ENCODE results near the gene RFTN1. TPM values are rescaled to one million over a fixed set of nuclear protein-coding genes. Genes with fewer than 3 reads are reported as not detected.

The RFTN1 gene
- total and polyA plus RNA-seq, 8 donors: 1.9 to 14.0 (median 2.9) TPM

DNA sequence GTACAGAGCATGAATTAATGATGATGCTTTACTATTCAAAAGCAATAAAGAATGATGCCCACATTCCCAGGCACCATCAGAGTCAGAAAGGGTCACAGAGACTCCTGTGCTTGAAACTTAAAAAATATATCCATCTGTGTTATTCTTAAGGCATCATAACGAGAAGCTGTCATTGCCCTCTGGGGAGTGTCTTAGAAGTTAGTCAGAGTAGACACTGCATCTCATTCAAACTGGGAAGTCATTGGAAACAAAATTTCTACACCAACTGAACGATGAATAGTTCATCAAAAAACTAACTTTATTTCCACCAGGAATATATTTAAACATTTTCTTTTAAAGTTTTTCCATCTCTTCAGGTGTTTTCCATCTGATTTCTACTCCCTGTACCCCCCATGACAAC lies 122.9 kb downstream of the RFTN1 start:
- DNase-seq: no peak
- intact Hi-C loops (cut with DNase I): no loop called here
- Histone ChIP-seq H3K9me3 (no peaks in the 10 kb centered on the region), H3K4me1 (no peaks in the 10 kb centered on the region), H3K36me3 (no peaks in the 10 kb centered on the region), H3K27me3 (no peaks in the 10 kb centered on the region), H3K4me3 (no peak overlapping the region), H3K27ac (no peak overlapping the region)
- no peak for ATAC-seq
- no peak for FAIRE-seq
- TF ChIP-seq, protein P1, sequence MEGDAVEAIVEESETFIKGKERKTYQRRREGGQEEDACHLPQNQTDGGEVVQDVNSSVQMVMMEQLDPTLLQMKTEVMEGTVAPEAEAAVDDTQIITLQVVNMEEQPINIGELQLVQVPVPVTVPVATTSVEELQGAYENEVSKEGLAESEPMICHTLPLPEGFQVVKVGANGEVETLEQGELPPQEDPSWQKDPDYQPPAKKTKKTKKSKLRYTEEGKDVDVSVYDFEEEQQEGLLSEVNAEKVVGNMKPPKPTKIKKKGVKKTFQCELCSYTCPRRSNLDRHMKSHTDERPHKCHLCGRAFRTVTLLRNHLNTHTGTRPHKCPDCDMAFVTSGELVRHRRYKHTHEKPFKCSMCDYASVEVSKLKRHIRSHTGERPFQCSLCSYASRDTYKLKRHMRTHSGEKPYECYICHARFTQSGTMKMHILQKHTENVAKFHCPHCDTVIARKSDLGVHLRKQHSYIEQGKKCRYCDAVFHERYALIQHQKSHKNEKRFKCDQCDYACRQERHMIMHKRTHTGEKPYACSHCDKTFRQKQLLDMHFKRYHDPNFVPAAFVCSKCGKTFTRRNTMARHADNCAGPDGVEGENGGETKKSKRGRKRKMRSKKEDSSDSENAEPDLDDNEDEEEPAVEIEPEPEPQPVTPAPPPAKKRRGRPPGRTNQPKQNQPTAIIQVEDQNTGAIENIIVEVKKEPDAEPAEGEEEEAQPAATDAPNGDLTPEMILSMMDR (IDR thresholded peaks at IDR 0.05): no peak
- WGBS, 2 donors: 52 to 71% methylated on average over 2 of the region's 2 CpGs

DNA sequence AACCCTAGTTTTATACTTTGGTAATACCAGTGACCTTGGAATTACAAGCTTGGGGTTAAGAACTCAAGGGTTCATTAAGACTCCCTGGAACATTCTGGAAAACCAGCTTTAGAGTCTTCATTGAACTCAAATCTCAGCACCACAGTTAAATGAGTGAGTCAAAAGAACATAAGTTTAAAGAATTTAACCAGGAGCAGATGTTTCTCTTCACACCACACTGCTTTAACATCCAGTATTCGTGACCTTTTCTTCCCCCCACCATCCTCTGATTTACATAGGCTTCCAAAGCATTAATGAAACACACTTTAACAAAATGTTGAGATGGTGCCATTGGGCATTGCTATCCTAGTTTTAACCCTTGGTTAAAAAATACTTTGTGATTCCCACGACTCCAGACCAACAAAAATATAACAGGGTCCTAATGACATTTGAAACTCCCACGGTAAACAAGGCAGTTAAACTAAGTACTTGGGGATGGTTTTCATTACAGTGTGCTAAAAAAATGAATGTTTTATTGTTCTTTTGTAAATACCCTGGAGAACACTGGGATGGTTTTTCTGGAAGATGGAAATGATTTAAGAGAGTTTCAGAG lies 124.6 kb downstream of the RFTN1 start:
- FAIRE-seq (no peak), ATAC-seq (no peak), DNase-seq (no peak)
- Histone ChIP-seq H3K4me3 (no peak overlapping the region), H3K36me3 (no peaks in the 10 kb centered on the region), H3K4me1 (no peaks in the 10 kb centered on the region), H3K9me3 (no peaks in the 10 kb centered on the region), H3K27me3 (no peaks in the 10 kb centered on the region), H3K27ac (no peak overlapping the region)
- TF ChIP-seq, protein P1 (IDR thresholded peaks at IDR 0.05): no peak
- intact Hi-C loops (cut with DNase I): no loop called here
- WGBS, 2 donors: 65 to 67% methylated on average over 3 of the region's 3 CpGs

DNA sequence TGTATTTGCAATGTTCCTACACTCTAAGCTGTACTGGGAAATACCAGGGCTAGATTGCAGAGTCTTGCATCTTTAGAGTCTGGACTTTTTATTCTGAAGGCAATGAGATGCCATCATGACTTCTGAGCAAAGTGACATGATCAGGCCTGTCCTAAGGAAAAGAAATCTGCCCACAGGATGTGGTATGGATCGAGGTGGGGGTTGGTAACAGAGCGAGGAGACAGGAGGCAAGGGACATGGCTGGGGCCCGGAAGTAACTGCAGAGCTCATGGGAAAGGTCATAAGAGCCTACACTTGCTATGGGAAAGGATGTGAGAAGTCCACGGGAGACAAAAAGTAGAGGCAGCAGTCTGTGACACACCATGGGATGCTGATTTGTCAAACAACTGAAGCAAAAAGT lies 126.9 kb downstream of the RFTN1 start:
- no peaks in the 10 kb centered on the region for H3K4me1 ChIP-seq
- ATAC-seq: no peak

DNA sequence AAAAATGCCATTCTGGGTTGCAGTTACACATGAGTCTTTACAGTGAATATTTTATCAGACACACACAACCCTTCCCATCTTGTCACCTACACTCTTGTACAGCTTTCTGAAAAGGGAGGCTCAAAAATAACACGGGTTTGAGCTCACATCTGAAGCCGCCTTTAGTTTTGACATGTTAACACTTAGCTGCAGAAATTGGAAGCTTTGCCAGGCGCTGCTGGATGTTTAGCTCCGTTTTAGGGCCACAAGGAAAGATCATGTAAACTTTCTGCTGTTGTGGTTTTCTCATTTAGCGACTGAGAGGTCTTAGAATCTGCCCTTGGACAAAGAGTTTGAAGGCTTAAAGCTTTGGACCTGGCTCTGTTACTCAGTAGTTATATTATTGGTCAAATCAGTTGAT lies 128.3 kb downstream of the RFTN1 start:
- Histone ChIP-seq H3K27ac (no peak overlapping the region), H3K36me3 (no peaks in the 10 kb centered on the region), H3K9me3 (no peaks in the 10 kb centered on the region), H3K4me3 (no peak overlapping the region), H3K4me1 (no peaks in the 10 kb centered on the region), H3K27me3 (no peaks in the 10 kb centered on the region)
- intact Hi-C loops (cut with DNase I): no loop called here
- ATAC-seq (no peak), DNase-seq (no peak), FAIRE-seq (no peak)
- WGBS, 2 donors: 68 to 76% methylated on average over 5 of the region's 5 CpGs
- TF ChIP-seq, protein P1 (IDR thresholded peaks at IDR 0.05): no peak

More for the DNA sequence above, 126.9 kb downstream of the RFTN1 start:
- Histone ChIP-seq H3K9me3 (no peaks in the 10 kb centered on the region), H3K4me3 (no peak overlapping the region), H3K27me3 (no peaks in the 10 kb centered on the region), H3K27ac (no peak overlapping the region), H3K36me3 (no peaks in the 10 kb centered on the region)
- TF ChIP-seq, protein P1 (IDR thresholded peaks at IDR 0.05): no peak
- FAIRE-seq (no peak), DNase-seq (no peak)
- intact Hi-C loops (cut with DNase I): no loop called here
- WGBS, 2 donors: 73 to 75% methylated on average over 4 of the region's 4 CpGs

DNA sequence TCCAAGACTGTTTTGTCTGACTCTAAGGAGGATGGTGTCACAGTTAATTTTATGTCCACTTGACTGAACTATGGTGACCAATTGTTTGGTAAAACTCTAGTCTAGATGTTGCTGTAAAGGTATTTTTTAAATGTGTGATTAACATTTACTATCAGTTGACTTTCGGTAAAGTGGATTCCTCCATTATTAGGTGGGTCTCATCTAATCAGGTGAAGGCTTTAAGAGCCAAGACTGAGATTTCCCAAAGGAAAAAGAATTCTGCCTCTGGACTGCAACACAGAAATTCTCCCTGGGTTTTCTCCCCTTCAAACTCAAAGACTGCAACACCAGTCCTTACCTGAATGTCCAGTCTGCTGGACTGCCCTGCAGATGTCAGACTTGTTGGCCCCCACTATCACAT lies 129.6 kb downstream of the RFTN1 start:
- Histone ChIP-seq H3K27ac (no peak overlapping the region), H3K27me3 (no peaks in the 10 kb centered on the region), H3K4me1 (no peaks in the 10 kb centered on the region), H3K36me3 (no peaks in the 10 kb centered on the region), H3K9me3 (no peaks in the 10 kb centered on the region), H3K4me3 (no peak overlapping the region)
- TF ChIP-seq, protein P1 (IDR thresholded peaks at IDR 0.05): no peak
- intact Hi-C loops (cut with DNase I): no loop called here
- ATAC-seq (no peak), DNase-seq (no peak), FAIRE-seq (no peak)
- WGBS, 2 donors: 93 to 96% methylated on average over 1 of the region's 1 CpG

Data from pancreas (tissue), 10 donors.